MM.1S (cell line): ENCODE measurements around the gene CCDC146.
"Not testable (repeated sequence)": the region's sequence is repeated elsewhere in the genome, so short reads cannot be mapped to it uniquely, and the experiment has no call there.

ENCODE experiments used
- CTCF ChIP-seq: fragments of 300-600 bp; sonication (generic); IDR thresholded peaks from 2 replicates; pipeline ENCODE4 v1.5.1; 2016; ENCODE audit warnings: antibody characterized with exemption, low read length, mixed read lengths
- EZH2 ChIP-seq: fragments of 300-600 bp; sonication (generic); optimal IDR thresholded peaks from 2 replicates; pipeline ENCODE3; 2017; ENCODE audit warnings: low read depth, mild to moderate bottlenecking, antibody characterized with exemption, low read length, mixed read lengths
- EZH2phosphoT487 ChIP-seq: fragments of 300-600 bp; sonication (generic); IDR thresholded peaks from 2 replicates; pipeline ENCODE4 v1.6.1; 2018; ENCODE audit warnings: antibody characterized with exemption, low read length

- TF ChIP-seq CTCF, EZH2, EZH2phosphoT487: not testable (repeated sequence)
Measured at GRCh38 chr7:77080236-77080635, 42.2 kb upstream of the CCDC146 start.
